NT2/D1 (cell line): ENCODE data around the gene UNG.

Source experiments
- SUZ12 ChIP-seq: IDR thresholded peaks from 2 replicates; pipeline ENCODE4 v1.6.1; 2011; ENCODE audit not compliant: insufficient read length, insufficient read depth; ENCODE audit errors: extremely low read depth
- YY1 ChIP-seq: IDR thresholded peaks from 2 replicates; pipeline ENCODE4 v1.6.1; 2011; ENCODE audit not compliant: insufficient read length, insufficient read depth
- ZNF274 ChIP-seq: IDR thresholded peaks from 2 replicates; pipeline ENCODE4 v1.6.1; 2011; ENCODE audit warnings: mild to moderate bottlenecking, low read depth, low read length

DNA sequence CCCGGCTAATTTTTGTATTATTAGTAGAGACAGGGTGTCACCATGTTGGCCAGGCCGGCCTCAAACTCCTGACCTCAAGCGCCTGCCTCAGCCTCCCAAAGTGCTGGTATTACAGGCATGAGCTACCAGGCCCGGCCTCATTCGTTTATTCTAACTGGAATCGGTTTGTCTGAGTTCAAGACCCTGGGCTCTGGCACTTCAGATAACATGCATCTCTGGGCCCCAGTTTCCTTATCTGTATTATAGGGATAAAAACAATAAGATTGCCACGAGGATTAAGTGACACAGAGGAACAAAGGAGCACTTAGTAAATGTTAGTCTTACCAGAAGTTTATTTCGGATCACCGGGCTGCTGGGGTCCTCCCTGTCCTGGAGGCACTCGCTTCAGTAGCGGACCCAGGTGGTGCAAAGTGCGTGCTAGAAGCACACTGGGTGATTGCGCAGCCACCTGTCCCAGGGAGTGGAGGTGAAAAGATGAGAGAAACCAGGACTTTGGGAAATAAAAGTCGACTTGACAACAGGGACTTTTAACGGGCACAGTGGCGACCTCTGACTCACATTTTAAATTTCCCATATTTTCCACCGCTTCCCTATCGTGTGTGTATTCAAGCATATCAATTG, 56.5 kb downstream of the UNG start:
- TF ChIP-seq ZNF274 (no peak), YY1 (no peak), SUZ12 (no peak)
